Central memory CD8-positive, alpha-beta T cell (primary cell): ENCODE measurements around the gene DLK1.

Experiments
- ATAC-seq: fragments of 150-1000 bp; cut with Tn5 transposase; replicated peaks from 2 replicates; pipeline ENCODE4 v1.10.0; 2022; ENCODE audit warnings: mild to moderate bottlenecking, moderate FRiP score, moderate number of reproducible peaks; ENCODE audit not compliant: poor library complexity, severe bottlenecking; ENCODE audit errors: extremely low read depth
- DNase-seq, 2 donors: peaks; one replicate each; pipeline ENCODE4 v3.0.0; 2021; ENCODE audit warnings: low spot score in 2 of 2
- H3K27ac Mint-ChIP-seq: one replicate; pipeline ENCODE4 v1.8.0; 2022; ENCODE audit warnings: low read depth, mild to moderate bottlenecking, moderate library complexity, mixed read lengths
- H3K27me3 Mint-ChIP-seq: one replicate; pipeline ENCODE4 v1.8.0; 2022; ENCODE audit warnings: mixed read lengths
- H3K36me3 Mint-ChIP-seq: one replicate; pipeline ENCODE4 v1.8.0; 2022; ENCODE audit warnings: mild to moderate bottlenecking, moderate library complexity, mixed read lengths; ENCODE audit not compliant: insufficient read depth
- H3K4me1 Mint-ChIP-seq: one replicate; pipeline ENCODE4 v1.8.0; 2022; ENCODE audit warnings: mixed read lengths
- H3K4me3 Mint-ChIP-seq: one replicate; pipeline ENCODE4 v1.8.0; 2022; ENCODE audit warnings: mild to moderate bottlenecking, moderate library complexity, mixed read lengths
- H3K9me3 Mint-ChIP-seq: one replicate; pipeline ENCODE4 v1.8.0; 2022; ENCODE audit warnings: mixed read lengths

DLK1 gene

GRCh38 chr14:100733152-100733850 lies 6.6 kb downstream of the DLK1 start:
- peaks cover 44% of the 10 kb centered on the region for H3K27me3 Mint-ChIP-seq
- no peaks in the 10 kb centered on the region for H3K36me3 Mint-ChIP-seq
- H3K9me3 Mint-ChIP-seq: no peaks in the 10 kb centered on the region

GRCh38 chr14:100734031-100734990 lies 7.6 kb downstream of the DLK1 start:
- H3K4me3 Mint-ChIP-seq: no peak overlapping the region
- no peaks in the 10 kb centered on the region for H3K9me3 Mint-ChIP-seq
- ATAC-seq (no peak), DNase-seq (no peak)
- H3K27ac Mint-ChIP-seq: no peak overlapping the region
- H3K36me3 Mint-ChIP-seq: no peaks in the 10 kb centered on the region
- H3K27me3 Mint-ChIP-seq: peaks cover 34% of the 10 kb centered on the region
- no peaks in the 10 kb centered on the region for H3K4me1 Mint-ChIP-seq

More at GRCh38 chr14:100733152-100733850, 6.6 kb downstream of the DLK1 start:
- Mint-ChIP-seq H3K4me1 (no peaks in the 10 kb centered on the region), H3K27ac (no peak overlapping the region), H3K4me3 (no peak overlapping the region)
- no peak for ATAC-seq
- no peak for DNase-seq

GRCh38 chr14:100735271-100735670 lies 8.6 kb downstream of the DLK1 start:
- Mint-ChIP-seq H3K36me3 (no peaks in the 10 kb centered on the region), H3K9me3 (no peaks in the 10 kb centered on the region), H3K27me3 (peaks cover 24% of the 10 kb centered on the region), H3K27ac (no peak overlapping the region), H3K4me1 (no peaks in the 10 kb centered on the region), H3K4me3 (no peak overlapping the region)
- ATAC-seq (no peak), DNase-seq (no peak)

- Mint-ChIP-seq H3K9me3 (no peaks in the 10 kb centered on the region), H3K27me3 (peaks cover 12% of the 10 kb centered on the region), H3K4me1 (no peaks in the 10 kb centered on the region), H3K4me3 (no peak overlapping the region), H3K36me3 (no peaks in the 10 kb centered on the region), H3K27ac (no peak overlapping the region)
- no peak for DNase-seq
- ATAC-seq: no peak
Observed at GRCh38 chr14:100736269-100737180, 9.8 kb downstream of the DLK1 start.

GRCh38 chr14:100737526-100737925 lies 10.8 kb downstream of the DLK1 start:
- Mint-ChIP-seq H3K4me3 (no peak overlapping the region), H3K27me3 (peaks cover 12% of the 10 kb centered on the region), H3K9me3 (no peaks in the 10 kb centered on the region), H3K27ac (no peak overlapping the region), H3K4me1 (no peaks in the 10 kb centered on the region), H3K36me3 (no peaks in the 10 kb centered on the region)
- no peak for DNase-seq
- no peak for ATAC-seq

- Mint-ChIP-seq H3K36me3 (no peaks in the 10 kb centered on the region), H3K27ac (no peak overlapping the region), H3K9me3 (no peaks in the 10 kb centered on the region), H3K4me3 (no peak overlapping the region), H3K27me3 (peaks cover 19% of the 10 kb centered on the region), H3K4me1 (no peaks in the 10 kb centered on the region)
- no peak for ATAC-seq
- no peak for DNase-seq
Observed at GRCh38 chr14:100738269-100738691, 11.6 kb downstream of the DLK1 start.

GRCh38 chr14:100738704-100739131 lies 12.0 kb downstream of the DLK1 start:
- Mint-ChIP-seq H3K4me3 (no peak overlapping the region), H3K27ac (no peak overlapping the region), H3K27me3 (peaks cover 22% of the 10 kb centered on the region), H3K4me1 (no peaks in the 10 kb centered on the region), H3K9me3 (no peaks in the 10 kb centered on the region), H3K36me3 (no peaks in the 10 kb centered on the region)
- ATAC-seq (no peak), DNase-seq (no peak)

GRCh38 chr14:100739306-100739705 lies 12.6 kb downstream of the DLK1 start:
- no peak for DNase-seq
- H3K4me1 Mint-ChIP-seq: no peaks in the 10 kb centered on the region
- peaks cover 28% of the 10 kb centered on the region for H3K27me3 Mint-ChIP-seq
- H3K4me3 Mint-ChIP-seq: no peak overlapping the region
- H3K9me3 Mint-ChIP-seq: no peaks in the 10 kb centered on the region
- no peak overlapping the region for H3K27ac Mint-ChIP-seq
- no peak for ATAC-seq
- H3K36me3 Mint-ChIP-seq: no peaks in the 10 kb centered on the region

GRCh38 chr14:100740196-100740825 lies 13.6 kb downstream of the DLK1 start:
- DNase-seq (no peak), ATAC-seq (no peak)
- Mint-ChIP-seq H3K27me3 (peaks cover 30% of the 10 kb centered on the region), H3K4me3 (no peak overlapping the region), H3K9me3 (no peaks in the 10 kb centered on the region), H3K36me3 (no peaks in the 10 kb centered on the region), H3K4me1 (no peaks in the 10 kb centered on the region), H3K27ac (no peak overlapping the region)

GRCh38 chr14:100740929-100741328 lies 14.2 kb downstream of the DLK1 start:
- Mint-ChIP-seq H3K27me3 (peaks cover 30% of the 10 kb centered on the region), H3K27ac (no peak overlapping the region), H3K4me1 (no peaks in the 10 kb centered on the region), H3K9me3 (no peaks in the 10 kb centered on the region), H3K4me3 (no peak overlapping the region), H3K36me3 (no peaks in the 10 kb centered on the region)
- no peak for DNase-seq
- no peak for ATAC-seq

GRCh38 chr14:100741966-100742365 lies 15.3 kb downstream of the DLK1 start:
- peaks cover 30% of the 10 kb centered on the region for H3K27me3 Mint-ChIP-seq
- no peaks in the 10 kb centered on the region for H3K9me3 Mint-ChIP-seq
- no peak for DNase-seq
- H3K27ac Mint-ChIP-seq: no peak overlapping the region
- no peak for ATAC-seq
- no peaks in the 10 kb centered on the region for H3K36me3 Mint-ChIP-seq
- H3K4me3 Mint-ChIP-seq: no peak overlapping the region
- H3K4me1 Mint-ChIP-seq: no peaks in the 10 kb centered on the region

- ATAC-seq (no peak), DNase-seq (no peak)
- no peaks in the 10 kb centered on the region for H3K9me3 Mint-ChIP-seq
- H3K4me3 Mint-ChIP-seq: no peak overlapping the region
- no peaks in the 10 kb centered on the region for H3K4me1 Mint-ChIP-seq
- no peak overlapping the region for H3K27ac Mint-ChIP-seq
- peaks cover 42% of the 10 kb centered on the region for H3K27me3 Mint-ChIP-seq
- no peaks in the 10 kb centered on the region for H3K36me3 Mint-ChIP-seq
Observed at GRCh38 chr14:100746326-100746725, 19.6 kb downstream of the DLK1 start.
